Amygdala (tissue), 56 donors: ENCODE results near the gene AFF3.
"Not testable (repeated sequence)": the region's sequence is repeated elsewhere in the genome, so short reads cannot be mapped to it uniquely, and the experiment has no call there.

Experiments
- DNase-seq, 56 donors: peaks; one replicate each; lab custom pipeline; 2025; lab: John Stamatoyannopoulos, UW

Gene AFF3

GRCh38 chr2:99980176-99980575 is 162.2 kb downstream of the AFF3 start:
- DNase-seq, result no peak

DNA sequence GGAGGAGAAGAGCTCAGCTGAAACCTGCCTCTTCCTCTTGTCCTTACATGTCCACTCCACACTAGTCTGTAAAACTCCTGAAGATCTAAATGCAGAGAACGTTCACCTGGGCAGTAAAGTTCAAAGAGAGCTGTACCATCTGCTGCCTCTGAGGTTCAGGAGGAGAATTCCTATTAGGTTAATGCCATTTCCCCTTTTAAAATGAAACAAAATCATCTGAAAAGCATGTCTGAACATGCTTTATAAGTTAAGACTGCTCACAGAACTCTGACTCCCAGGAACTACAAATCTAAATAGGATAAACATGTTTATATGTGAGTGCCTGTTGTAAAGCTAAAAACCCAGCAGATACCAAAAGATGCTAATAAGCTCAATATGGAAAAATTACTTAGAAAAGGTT is 164.4 kb downstream of the AFF3 start:
- no peak for DNase-seq

- DNase-seq, result no peak
These were observed 167.0 kb downstream of the AFF3 start for GRCh38 chr2:99975386-99975785.

- no peak for DNase-seq
These were observed 167.6 kb downstream of the AFF3 start for GRCh38 chr2:99974682-99975375.

GRCh38 chr2:99974275-99974674 is 168.1 kb downstream of the AFF3 start:
- no peak for DNase-seq

DNA sequence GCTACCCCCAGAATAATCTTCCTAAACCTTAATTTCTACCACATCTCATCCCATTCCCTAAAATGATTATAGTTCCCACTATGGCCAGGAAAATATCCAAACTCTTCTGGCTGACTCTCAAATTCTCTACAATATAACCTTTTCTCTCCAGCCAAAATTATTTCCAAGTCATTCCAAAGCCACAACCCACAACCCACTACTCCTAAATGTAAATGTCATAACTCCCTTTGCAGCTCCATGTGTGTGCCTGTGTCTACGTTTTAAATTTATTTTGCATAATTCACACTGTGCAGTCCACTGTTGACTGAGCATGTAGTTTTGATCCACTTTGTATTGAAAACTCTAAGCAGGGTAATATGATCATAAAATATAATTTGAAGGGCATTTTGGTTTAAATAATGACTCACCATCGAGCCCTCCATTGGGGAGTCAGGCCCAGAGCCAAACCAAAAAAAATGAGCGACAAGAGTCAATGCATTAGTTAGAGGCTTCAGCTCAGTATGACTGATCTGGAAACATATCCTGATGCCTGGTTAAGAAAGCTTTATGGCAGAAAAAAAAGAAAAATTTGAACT is 171.0 kb downstream of the AFF3 start:
- no peak for DNase-seq

GRCh38 chr2:99970292-99970868 is 172.0 kb downstream of the AFF3 start:
- no peak for DNase-seq

DNA sequence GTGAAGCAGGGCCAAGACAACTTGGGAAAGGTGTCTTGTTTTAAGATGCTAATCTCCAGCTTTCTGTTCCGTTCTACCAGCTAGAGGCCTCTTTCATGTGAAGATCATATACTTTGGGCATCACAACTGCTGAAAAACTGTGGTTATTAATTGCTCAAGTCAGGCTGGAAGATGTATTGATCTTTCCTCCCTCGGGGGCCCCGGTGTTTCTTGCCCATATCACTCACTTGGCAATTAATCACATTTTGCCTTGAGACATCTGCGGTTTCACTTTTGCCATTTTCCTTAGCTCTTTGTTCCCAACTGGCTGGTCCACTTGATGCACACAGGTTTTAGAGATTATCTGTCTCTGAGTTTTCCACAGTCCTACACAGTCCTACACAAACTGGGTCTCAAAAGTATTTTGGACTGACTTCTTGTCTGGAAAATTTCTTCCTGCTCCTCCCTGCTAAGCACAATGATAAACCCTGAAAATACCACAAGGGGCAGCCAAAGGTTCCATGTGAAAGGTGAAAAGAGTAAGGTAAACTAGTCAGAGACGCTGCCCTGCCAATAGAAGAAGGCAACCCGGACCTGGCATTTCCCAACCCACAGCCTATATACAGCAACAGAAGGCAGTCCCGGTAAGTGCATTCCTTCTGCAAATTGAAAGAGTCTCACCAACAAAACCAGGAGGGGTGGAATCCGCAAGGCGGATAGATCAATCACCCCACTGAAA is 181.0 kb downstream of the AFF3 start:
- no peak for DNase-seq

DNA sequence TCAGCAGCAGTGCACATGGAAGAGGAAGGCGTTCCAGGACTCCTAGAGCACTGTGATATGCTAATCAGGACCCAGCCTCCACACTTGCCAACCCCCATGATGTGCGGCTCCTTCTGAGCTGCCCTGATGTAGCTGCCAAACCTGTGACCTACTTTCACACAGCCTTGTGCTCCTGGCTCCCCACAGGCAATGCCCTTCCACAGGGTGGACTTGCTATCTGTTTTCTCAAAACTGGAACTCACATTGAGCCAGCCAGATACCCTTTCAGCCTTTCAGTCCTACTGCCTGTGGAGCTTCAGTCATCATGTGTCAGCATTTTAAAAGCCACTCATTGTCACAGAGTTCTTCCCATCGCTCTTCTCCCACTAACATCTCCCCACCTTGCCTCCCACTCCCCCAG is 181.6 kb downstream of the AFF3 start:
- DNase-seq, result peak in 6 of 56 donors; percentile 8 to 25 (median 20)

DNA sequence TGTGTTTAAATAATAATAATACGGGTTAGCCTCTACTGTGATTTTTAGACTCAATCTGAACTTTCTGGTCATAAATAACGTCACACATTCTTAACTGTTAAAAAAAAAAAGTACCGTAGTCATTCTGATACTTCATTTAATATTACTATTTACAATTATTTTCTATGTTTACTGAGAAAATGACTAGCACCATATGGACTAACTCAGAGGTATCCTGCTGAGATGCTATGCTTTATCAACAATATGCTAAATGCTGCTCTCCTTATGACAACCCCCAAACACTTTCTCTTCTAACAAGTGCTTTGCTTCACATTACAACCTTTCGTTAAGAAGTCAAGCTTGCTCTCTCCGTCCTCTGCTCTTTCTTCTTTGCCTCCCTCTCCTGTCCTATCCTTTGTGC is 182.1 kb downstream of the AFF3 start:
- no peak for DNase-seq

GRCh38 chr2:99959261-99960014 is 183.0 kb downstream of the AFF3 start:
- DNase-seq, result no peak

GRCh38 chr2:99957332-99958133 is 184.9 kb downstream of the AFF3 start:
- DNase-seq, result no peak

DNA sequence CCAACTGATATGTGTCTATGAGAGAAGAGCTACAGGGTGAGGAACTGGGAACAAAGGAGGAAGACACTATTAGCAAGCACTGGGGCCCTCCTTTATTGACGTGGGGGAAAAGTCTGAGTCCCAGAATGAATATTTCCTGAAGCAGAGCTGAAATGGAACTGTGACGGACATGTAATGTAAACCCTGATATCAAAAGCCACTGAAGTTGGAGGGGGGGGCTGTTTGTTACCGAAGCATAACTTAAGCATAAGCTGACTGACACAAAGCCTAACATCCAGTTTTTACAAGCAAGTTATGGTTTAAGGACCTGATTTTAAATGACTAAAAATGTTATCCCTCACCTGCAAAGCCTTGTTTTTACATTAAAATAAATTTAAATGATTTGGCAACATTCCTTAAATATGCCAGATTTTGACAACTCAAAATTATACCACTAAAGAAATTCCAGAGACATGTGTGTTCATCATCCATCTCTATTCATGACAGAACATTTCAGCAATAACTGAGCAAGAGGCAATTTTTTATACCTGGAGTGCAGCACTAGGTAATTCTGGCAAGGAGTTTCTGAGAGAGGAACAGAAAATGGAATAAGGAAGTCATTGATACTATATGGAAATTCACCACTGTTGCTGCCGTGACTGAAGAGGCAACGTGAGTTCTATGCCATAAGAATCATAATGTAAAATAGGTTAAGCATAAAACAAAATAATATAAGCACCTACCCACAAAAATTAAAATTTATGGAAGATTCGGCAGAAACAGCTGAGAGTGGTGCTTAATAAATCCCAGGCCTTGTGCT is 186.0 kb downstream of the AFF3 start:
- no peak for DNase-seq

DNA sequence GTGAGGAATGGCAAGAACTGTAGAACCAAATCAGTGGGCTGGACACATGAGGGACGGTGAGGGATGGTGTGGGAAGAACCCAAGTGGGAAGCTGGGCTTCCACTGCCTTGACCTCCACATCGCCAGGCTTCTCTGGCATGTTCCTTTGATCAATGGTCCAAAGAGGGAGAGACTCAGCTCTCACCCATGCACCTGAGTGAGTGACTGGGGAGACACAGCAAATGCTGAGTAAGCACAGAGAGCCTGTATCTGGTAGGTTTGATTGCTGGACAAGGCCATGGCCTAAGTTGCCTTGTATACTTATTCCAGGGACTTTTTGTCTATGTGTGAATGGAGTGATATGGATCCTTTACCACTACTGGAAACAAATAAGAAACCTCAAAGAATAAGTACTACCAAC is 188.6 kb downstream of the AFF3 start:
- no peak for DNase-seq

DNA sequence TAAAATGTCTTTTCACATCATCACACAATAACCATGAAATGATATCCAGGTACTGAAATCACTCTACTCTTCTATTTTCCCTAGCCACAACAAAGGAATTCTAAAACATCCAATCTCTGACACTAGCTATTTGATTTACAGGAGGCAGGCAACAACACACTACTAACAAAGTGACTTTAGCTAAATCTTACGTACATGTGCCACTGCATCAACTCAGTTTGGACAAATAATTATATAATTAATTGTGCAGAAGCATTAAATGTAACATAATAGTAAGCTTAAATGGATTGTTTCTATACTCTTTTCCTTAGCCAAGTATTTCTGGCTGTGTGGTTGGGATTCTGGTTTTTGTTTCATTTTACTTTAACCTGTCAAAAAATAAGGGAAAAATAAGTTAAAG is 192.4 kb downstream of the AFF3 start:
- no peak for DNase-seq

GRCh38 chr2:99949530-99949929 is 192.9 kb downstream of the AFF3 start:
- DNase-seq, result no peak

DNA sequence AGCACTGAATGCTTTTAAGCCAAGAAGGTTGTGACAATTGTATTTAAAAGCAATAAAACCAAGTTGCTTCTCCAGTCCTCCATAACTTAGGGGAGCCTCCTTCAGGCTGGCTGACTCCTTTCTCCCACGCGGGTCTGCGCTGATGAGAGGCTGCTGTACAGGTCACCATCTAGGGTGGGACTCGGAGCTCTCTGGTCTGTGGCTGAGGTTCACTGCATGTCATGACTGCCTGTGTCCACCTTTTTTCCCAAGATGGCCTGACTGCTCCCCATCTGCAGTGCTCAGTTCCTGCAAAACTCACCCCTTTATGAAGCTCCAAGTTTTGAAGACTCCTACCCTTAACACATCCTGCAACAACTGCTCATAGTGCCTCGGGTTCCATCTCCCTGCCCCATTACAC is 194.4 kb downstream of the AFF3 start:
- DNase-seq, result no peak

DNA sequence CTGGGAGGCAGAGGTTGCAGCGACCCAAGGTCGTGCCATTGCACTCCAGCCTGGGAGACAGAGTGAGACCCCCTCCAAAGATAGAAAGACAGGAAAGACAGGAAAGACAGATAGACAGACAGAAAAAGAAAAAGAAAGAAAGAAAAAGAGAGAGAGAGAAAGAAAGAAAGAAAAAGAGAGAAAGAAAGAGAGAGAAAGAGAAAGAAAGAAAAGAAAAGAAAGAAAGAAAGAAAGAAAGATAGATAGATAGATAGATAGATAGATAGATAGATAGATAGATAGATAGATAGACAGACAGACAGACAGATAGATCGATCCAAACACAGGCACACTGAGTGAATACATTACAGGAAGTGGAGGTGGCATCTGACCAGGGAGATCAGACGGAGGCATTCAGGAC is 195.0 kb downstream of the AFF3 start:
- DNase-seq, result not testable (repeated sequence)

DNA sequence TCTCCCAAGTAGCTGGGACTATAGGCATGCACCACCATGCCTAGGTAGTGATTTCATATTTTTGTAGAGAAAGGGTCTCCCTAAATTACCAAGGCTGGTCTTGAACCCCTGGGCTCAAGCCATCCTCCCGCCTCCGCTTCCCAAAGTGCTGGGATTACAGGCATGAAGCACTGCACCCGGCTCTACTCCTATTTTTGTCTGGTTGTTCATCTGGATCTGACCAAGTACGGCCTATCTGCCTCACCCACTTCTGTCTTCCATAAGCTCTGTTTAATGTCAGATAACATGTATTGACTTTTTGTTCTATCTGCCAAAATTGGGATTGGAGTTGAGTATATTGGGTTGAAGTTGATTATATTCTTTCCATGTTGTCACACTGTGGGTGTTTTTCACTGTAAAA is 198.4 kb downstream of the AFF3 start:
- no peak for DNase-seq
